Transverse colon (tissue), 4 donors: ENCODE results near the gene GSG1L. TPM values are rescaled to one million over a fixed set of nuclear protein-coding genes. Genes with fewer than 3 reads are reported as not detected.

ENCODE experiments used
- DNase-seq: peaks from one replicate; pipeline ENCODE4 v3.0.0-alpha.2; 2019
- H3K27ac ChIP-seq, 4 donors: fragments of 200-600 bp; sonication (generic); 2 replicates each; pipeline ENCODE4 v1.5.1; 2016 to 2018; ENCODE audit warnings: inconsistent platforms in 4 of 4
- H3K27me3 ChIP-seq: fragments of 200-600 bp; sonication (generic); 2 replicates; pipeline ENCODE4 v1.5.1; 2017; ENCODE audit warnings: inconsistent platforms
- H3K36me3 ChIP-seq, 4 donors: fragments of 200-600 bp; sonication (generic); 2 replicates each; pipeline ENCODE4 v1.5.1; 2017 to 2019; ENCODE audit warnings: inconsistent platforms in 4 of 4
- H3K4me1 ChIP-seq, 4 donors: fragments of 200-600 bp; sonication (generic); 2 replicates each; pipeline ENCODE4 v1.5.1; 2017 to 2020; ENCODE audit warnings: inconsistent platforms in 4 of 4
- H3K4me3 ChIP-seq, 4 donors: fragments of 200-600 bp; sonication (generic); 1 replicate in 1 of 4; 2 replicates in 3 of 4; pipeline versions ENCODE4 v1.5.1 to v1.6.1; 2017 to 2019; ENCODE audit warnings: inconsistent platforms in 4 of 4
- H3K9me3 ChIP-seq, 2 donors: fragments of 200-600 bp; sonication (generic); 2 replicates each; pipeline ENCODE4 v1.5.1; 2017 to 2019; ENCODE audit warnings: inconsistent platforms in 2 of 2
- CTCF ChIP-seq, 5 experiments: fragments of 200-600 bp in 3 of 5; fragments of 450-650 bp in 2 of 5; sonication (generic) in 3 of 5; IDR thresholded peaks; 1 replicate in 2 of 5; 2 replicates in 3 of 5; pipeline ENCODE4 v1.5.1; 2016 to 2017; ENCODE audit warnings: antibody characterized with exemption in 5 of 5, inconsistent platforms in 3 of 5, mild to moderate bottlenecking in 2 of 5, moderate library complexity in 1 of 5
- EP300 ChIP-seq: sonication (generic); formaldehyde crosslinking; IDR thresholded peaks from one replicate; pipeline ENCODE4 v1.6.1; 2017; ENCODE audit warnings: antibody characterized with exemption, low read depth
- POLR2A ChIP-seq: fragments of 450-650 bp; IDR thresholded peaks from one replicate; pipeline ENCODE4 v1.6.1; 2016; ENCODE audit warnings: antibody characterized with exemption, mild to moderate bottlenecking, moderate library complexity
- POLR2AphosphoS5 ChIP-seq, 3 donors: sonication (generic); formaldehyde crosslinking; IDR thresholded peaks; one replicate each; pipeline ENCODE4 v1.6.1; 2016; ENCODE audit warnings: antibody characterized with exemption in 3 of 3
- WGBS, 2 donors: methylation state at CpG; one replicate each; pipeline ENCODE4 v1.1.5; 2018; ENCODE audit warnings: low coverage in 1 of 2; 5-methylcytosine and 5-hydroxymethylcytosine counted together
- in situ Hi-C, 4 donors: fragments of 200-750 bp; cut with MboI; loops; one replicate each; pipeline versions ENCODE4 v1.15.0 to v1.15.1; 2017; ENCODE audit warnings: low sequenced_read_pairs in 3 of 4, low pct_ligation_motif_present in 1 of 4, low pct_unique_long_range_greater_than_20kb in 1 of 4
- intact Hi-C: fragments of 100-400 bp; cut with DNase I; formaldehyde crosslinking; loops from one replicate; pipeline ENCODE4 v1.15.1; 2023; ENCODE audit warnings: low total_unique reads
- total RNA-seq, 4 donors: library from RNA; depleted of rRNA; stranded (reverse); fragments of >200 nt; gene quantifications; one replicate each; pipeline ENCODE4 v1.1.0, GENCODE V29; 2016

The GSG1L gene
- total RNA-seq, 4 donors from 2014 or later: not detected

- Histone ChIP-seq H3K4me3 (no peak overlapping the region), H3K9me3 (peaks cover 0 to 3% of the 10 kb centered on the region in 2 donors), H3K4me1 (no peaks in the 10 kb centered on the region), H3K27me3 (no peaks in the 10 kb centered on the region), H3K36me3 (peaks cover 0 to 11% (median 4%) of the 10 kb centered on the region in 4 donors), H3K27ac (no peak overlapping the region)
- no peak for DNase-seq
- TF ChIP-seq EP300: no peak
- no peak for TF ChIP-seq POLR2AphosphoS5 (IDR thresholded peaks at IDR 0.05)
- no peak for TF ChIP-seq POLR2A
- no peak for TF ChIP-seq CTCF (IDR thresholded peaks at IDR 0.05)
- intact Hi-C loops (no loop called here), in situ Hi-C loops (no loop called here)
- 83 to 100% methylated on average over 2 to 7 of the region's 7 CpGs for WGBS, 2 donors
Observed at GRCh38 chr16:27761816-27762215, 301.7 kb downstream of the GSG1L start.

GRCh38 chr16:27760789-27761176 lies 302.7 kb downstream of the GSG1L start:
- TF ChIP-seq CTCF (IDR thresholded peaks at IDR 0.05) (no peak), POLR2A (no peak), POLR2AphosphoS5 (IDR thresholded peaks at IDR 0.05) (no peak), EP300 (no peak)
- intact Hi-C loops: no loop called here
- Histone ChIP-seq H3K36me3 (peaks cover 0 to 11% (median 4%) of the 10 kb centered on the region in 4 donors), H3K4me3 (no peak overlapping the region), H3K4me1 (no peaks in the 10 kb centered on the region), H3K27ac (no peak overlapping the region), H3K27me3 (no peaks in the 10 kb centered on the region), H3K9me3 (peaks cover 0 to 3% of the 10 kb centered on the region in 2 donors)
- WGBS, 2 donors: 87 to 99% methylated on average over 4 of the region's 4 CpGs
- in situ Hi-C loops: no loop called here
- no peak for DNase-seq

- Histone ChIP-seq H3K4me3 (no peak overlapping the region), H3K4me1 (no peaks in the 10 kb centered on the region), H3K27ac (no peak overlapping the region), H3K27me3 (no peaks in the 10 kb centered on the region), H3K36me3 (peaks cover 0 to 11% (median 4%) of the 10 kb centered on the region in 4 donors), H3K9me3 (peaks cover 0 to 3% of the 10 kb centered on the region in 2 donors)
- intact Hi-C loops: no loop called here
- no peak for TF ChIP-seq POLR2AphosphoS5 (IDR thresholded peaks at IDR 0.05)
- TF ChIP-seq CTCF (IDR thresholded peaks at IDR 0.05): no peak
- in situ Hi-C loops: no loop called here
- 75 to 84% methylated on average over 7 to 13 of the region's 13 CpGs for WGBS, 2 donors
- no peak for DNase-seq
Observed at GRCh38 chr16:27759967-27760788, 303.3 kb downstream of the GSG1L start.

GRCh38 chr16:27759301-27759871 lies 304.1 kb downstream of the GSG1L start:
- Histone ChIP-seq H3K36me3 (peaks cover 0 to 11% (median 4%) of the 10 kb centered on the region in 4 donors), H3K4me3 (no peak overlapping the region), H3K9me3 (peaks cover 0 to 3% of the 10 kb centered on the region in 2 donors), H3K27ac (no peak overlapping the region), H3K4me1 (no peaks in the 10 kb centered on the region), H3K27me3 (no peaks in the 10 kb centered on the region)
- no peak for DNase-seq
- WGBS, 2 donors: 86% methylated on average over 9 of the region's 9 CpGs; no CpG with 5 or more reads in 1 of the 2 donors
- in situ Hi-C loops (no loop called here), intact Hi-C loops (no loop called here)
- TF ChIP-seq CTCF (IDR thresholded peaks at IDR 0.05) (no peak), POLR2AphosphoS5 (IDR thresholded peaks at IDR 0.05) (no peak), POLR2A (no peak), EP300 (no peak)
